ENCODE data around the gene SVIL. TPM values are rescaled to one million over a fixed set of nuclear protein-coding genes. Genes with fewer than 3 reads are reported as not detected.
"Not testable (repeated sequence)": the region's sequence is repeated elsewhere in the genome, so short reads cannot be mapped to it uniquely, and the experiment has no call there.

Gene SVIL
- total RNA-seq, 3 donors from 2014 or later, result 67.6 to 1,278 (median 86.0) TPM

- DNase-seq, result peak in 1 of 3 donors; percentile 45
- no peaks in the 10 kb centered on the region for H3K9me3 ChIP-seq
- intact Hi-C loops (cut with DNase I, micrococcal nuclease), result loop anchor here in 1 of 2 donors (10.0 kb wide), 1 partner anchor 104 kb away; no protein-coding TSS in a partner anchor
- peaks cover 41% of the 10 kb centered on the region for H3K4me1 ChIP-seq (ENCODE audit: low read depth)
- H3K4me3 ChIP-seq, result no peak overlapping the region
- no peak for TF ChIP-seq CTCF (IDR thresholded peaks at IDR 0.05)
- H3K36me3 ChIP-seq (ENCODE audit: low read depth), result no peaks in the 10 kb centered on the region
- peak; percentile 82 for ATAC-seq
Observed at GRCh38 chr10:29630205-29631048, 4.3 kb downstream of the SVIL start.

DNA sequence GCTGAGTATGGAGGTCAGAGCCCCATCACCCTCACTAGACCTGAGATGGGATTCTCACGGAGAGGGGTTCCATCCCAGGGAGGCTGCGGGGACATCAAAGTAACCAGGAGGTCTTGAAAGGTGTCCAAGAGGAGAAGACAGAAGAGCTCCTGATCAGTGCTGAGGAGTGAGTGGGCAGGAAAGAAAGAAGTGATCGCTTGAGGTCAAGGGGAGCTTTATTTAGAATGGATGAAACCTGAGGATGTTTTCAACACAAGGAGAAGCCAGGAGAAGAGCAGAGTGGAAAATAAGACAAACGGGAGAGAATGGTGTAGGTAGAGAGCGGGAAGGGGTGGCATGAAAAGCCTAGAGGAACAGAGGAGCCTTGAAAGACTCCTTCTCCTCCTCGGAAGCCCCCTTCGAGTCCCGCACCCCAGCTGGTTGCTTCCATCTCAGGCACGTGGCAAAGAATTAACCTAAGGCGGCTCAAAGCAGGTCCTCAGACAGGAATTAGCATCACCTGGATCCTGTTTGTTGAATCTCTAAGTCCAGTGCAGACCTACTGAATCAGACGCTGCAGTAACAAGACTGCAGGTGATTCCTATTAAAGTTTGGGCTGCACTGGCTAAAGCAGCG lies 5.8 kb downstream of the SVIL start:
- TF ChIP-seq CTCF (IDR thresholded peaks at IDR 0.05), result no peak
- Histone ChIP-seq H3K9me3 (no peaks in the 10 kb centered on the region), H3K4me3 (no peak overlapping the region), H3K4me1 (ENCODE audit: low read depth) (peaks cover 38% of the 10 kb centered on the region), H3K36me3 (ENCODE audit: low read depth) (no peaks in the 10 kb centered on the region)
- intact Hi-C loops (cut with DNase I, micrococcal nuclease), result no loop called here
- DNase-seq (no peak), ATAC-seq (no peak)

- intact Hi-C loops (cut with DNase I, micrococcal nuclease), result no loop called here
- TF ChIP-seq CTCF (IDR thresholded peaks at IDR 0.05), result no peak
- DNase-seq (no peak), ATAC-seq (no peak)
- Histone ChIP-seq H3K4me1 (ENCODE audit: low read depth) (peaks cover 38% of the 10 kb centered on the region), H3K36me3 (ENCODE audit: low read depth) (no peaks in the 10 kb centered on the region), H3K9me3 (no peaks in the 10 kb centered on the region), H3K4me3 (no peak overlapping the region)
Observed at GRCh38 chr10:29628311-29628710, 6.5 kb downstream of the SVIL start.

DNA sequence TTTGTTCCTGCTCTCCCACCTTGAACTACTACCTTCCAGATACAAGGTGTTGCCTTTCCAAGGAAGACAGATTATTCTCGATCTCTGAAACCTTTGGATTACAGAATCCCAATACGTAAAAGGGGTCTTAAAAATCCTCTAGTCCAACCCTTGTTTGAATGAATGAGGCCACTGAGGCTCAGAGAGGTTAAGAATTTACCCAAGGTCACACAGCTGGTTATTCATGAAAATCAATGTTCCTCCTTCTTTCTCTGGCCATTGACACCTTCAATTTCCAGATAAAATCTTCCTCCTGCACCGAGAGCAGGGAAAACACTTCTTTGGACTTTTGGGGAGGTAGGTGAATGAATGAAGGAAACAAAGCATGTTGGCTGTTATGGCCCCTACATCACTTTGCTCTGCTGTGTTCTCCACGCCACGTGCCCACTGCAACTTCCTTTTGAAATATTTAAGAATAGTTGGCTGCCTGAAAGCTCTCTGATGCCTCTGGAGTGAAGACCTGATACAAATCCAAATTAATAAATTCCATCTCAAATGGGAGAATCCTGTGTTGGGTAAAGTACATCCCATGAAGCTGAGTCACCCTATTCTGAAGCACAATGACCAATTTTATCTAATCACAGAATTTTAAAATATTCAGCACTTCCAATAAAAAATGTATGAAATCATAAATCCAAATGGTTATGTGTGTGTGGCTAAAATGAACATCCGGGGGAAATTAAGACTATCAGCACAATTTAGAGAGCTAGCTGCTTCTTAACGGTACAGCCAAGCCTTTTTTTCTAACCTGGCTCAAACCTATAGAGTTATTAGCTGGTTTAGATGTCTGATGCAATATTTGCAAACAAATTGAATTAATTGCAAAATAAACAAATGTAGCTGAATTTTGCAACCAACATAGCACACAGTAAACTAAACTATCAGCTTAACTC lies 7.3 kb downstream of the SVIL start:
- intact Hi-C loops (cut with DNase I, micrococcal nuclease), result no loop called here
- TF ChIP-seq CTCF (IDR thresholded peaks at IDR 0.05), result no peak
- ATAC-seq, result no peak
- peaks cover 38% of the 10 kb centered on the region for H3K4me1 ChIP-seq (ENCODE audit: low read depth)
- H3K4me3 ChIP-seq, result no peak overlapping the region
- no peak for DNase-seq
- H3K9me3 ChIP-seq, result no peaks in the 10 kb centered on the region
- no peaks in the 10 kb centered on the region for H3K36me3 ChIP-seq (ENCODE audit: low read depth)

DNA sequence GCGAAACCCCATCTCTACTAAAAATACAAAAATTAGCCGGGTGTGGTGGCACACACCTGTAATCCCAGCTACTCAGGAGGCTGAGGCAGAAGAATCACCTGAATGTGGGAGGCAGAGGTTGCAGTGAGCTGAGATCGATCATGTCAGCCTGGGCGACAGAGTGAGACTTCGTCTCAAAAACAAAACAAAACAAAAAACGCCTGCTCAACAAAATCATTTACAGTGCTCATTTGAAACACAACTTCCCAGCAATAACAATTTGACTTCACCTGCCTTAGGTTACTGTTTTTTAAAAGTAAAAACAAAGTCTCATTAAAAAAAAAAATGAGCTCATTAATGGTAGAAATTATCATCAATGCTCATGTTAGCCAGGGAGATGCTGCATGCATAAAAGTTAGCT lies 10.4 kb downstream of the SVIL start:
- H3K4me3 ChIP-seq; H3K36me3 ChIP-seq (ENCODE audit: low read depth); ATAC-seq; DNase-seq; intact Hi-C loops (cut with DNase I, micrococcal nuclease); H3K9me3 ChIP-seq: not testable (repeated sequence)
- peaks cover 21% of the 10 kb centered on the region for H3K4me1 ChIP-seq (ENCODE audit: low read depth)
